Stimulated activated CD8-positive, alpha-beta memory T cell treated with anti-CD3 and anti-CD28 coated beads, Interleukin-12 subunit alpha, Interleukin-12 subunit beta, amount 100 ng/mL, for 1 hour (primary cell): Measurements from ENCODE around the gene DDX11.
"Not testable (repeated sequence)": the region's sequence is repeated elsewhere in the genome, so short reads cannot be mapped to it uniquely, and the experiment has no call there.

Source experiments
- DNase-seq: peaks from one replicate; pipeline ENCODE4 v3.0.0-alpha.2; 2020; ENCODE audit warnings: low read depth

Gene DDX11

GRCh38 chr12:31099434-31099833 lies 25.8 kb downstream of the DDX11 start:
- DNase-seq, result not testable (repeated sequence)

DNA sequence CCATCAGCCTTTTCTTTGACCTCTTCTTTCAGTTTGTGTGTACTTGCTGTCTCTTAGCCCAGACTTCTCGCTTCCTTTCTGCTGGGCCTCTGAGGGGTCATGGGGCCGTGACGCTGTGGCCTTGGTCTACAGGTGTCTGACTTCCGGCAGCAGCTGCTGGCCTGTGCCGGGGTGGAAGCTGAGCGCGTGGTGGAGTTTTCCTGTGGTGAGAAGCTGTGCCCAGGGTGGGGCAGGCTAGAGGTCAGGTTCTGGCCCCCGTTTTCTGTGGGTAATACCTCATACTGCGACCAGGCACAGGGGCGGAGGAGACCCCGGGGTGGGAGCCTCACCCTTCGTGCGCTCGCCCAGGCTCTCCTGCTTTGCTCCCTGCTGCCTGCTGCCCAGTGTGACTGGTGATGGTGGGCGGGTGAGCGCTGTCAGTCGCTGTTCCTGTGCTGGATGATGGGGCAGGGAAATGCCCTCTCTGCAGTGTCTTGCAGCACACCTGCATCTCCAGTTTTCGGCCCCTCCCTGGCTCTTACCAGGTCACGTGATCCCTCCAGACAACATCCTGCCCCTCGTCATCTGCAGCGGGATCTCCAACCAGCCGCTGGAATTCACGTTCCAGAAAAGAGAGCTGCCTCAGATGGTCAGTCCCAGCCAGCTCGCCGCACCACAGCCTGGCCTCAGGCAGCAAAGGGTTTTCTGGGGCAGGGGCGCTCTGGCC lies 27.0 kb downstream of the DDX11 start:
- not testable (repeated sequence) for DNase-seq

DNA sequence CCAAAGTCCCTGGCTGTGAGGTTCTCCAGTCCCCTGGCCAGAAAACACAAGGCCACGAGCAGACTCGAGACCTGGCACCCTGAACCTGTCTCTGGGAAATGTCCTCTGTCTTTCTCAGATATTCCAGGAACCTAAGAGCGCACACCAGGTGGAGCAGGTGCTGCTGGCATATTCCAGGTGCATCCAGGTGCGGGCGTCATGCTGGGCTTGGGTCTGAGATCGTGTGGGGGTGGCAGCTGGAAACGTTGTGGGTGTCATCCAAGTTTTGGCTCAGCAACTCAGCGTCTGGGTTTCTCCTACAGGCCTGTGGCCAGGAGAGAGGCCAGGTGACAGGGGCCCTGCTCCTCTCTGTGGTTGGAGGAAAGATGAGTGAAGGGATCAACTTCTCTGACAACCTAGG lies 28.5 kb downstream of the DDX11 start:
- not testable (repeated sequence) for DNase-seq

GRCh38 chr12:31102596-31102995 lies 28.9 kb downstream of the DDX11 start:
- not testable (repeated sequence) for DNase-seq

DNA sequence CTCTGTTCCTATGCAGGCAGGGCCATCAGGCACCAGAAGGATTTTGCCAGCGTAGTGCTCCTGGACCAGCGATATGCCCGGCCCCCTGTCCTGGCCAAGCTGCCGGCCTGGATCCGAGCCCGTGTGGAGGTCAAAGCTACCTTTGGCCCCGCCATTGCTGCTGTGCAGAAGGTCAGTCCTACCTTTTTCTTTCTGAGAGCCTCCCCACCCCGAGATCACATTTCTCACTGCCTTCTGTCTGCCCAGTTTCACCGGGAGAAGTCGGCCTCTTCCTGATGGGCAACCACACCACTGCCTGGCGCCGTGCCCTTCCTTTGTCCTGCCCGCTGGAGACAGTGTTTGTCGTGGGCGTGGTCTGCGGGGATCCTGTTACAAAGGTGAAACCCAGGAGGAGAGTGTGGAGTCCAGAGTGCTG lies 29.9 kb downstream of the DDX11 start:
- not testable (repeated sequence) for DNase-seq

DNA sequence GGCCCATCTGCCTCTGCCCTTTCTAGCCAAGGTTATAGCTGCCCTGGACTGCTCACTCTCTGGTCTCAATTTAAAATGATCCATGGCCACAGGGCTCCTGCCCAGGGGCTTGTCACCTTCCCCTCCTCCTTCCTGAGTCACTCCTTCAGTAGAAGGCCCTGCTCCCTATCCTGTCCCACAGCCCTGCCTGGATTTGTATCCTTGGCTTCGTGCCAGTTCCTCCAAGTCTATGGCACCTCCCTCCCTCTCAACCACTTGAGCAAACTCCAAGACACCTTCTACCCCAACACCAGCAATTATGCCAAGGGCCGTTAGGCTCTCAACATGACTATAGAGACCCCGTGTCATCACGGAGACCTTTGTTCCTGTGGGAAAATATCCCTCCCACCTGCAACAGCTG lies 30.6 kb downstream of the DDX11 start:
- DNase-seq, result not testable (repeated sequence)

- not testable (repeated sequence) for DNase-seq
These were observed 31.1 kb downstream of the DDX11 start for GRCh38 chr12:31104773-31105172.

DNA sequence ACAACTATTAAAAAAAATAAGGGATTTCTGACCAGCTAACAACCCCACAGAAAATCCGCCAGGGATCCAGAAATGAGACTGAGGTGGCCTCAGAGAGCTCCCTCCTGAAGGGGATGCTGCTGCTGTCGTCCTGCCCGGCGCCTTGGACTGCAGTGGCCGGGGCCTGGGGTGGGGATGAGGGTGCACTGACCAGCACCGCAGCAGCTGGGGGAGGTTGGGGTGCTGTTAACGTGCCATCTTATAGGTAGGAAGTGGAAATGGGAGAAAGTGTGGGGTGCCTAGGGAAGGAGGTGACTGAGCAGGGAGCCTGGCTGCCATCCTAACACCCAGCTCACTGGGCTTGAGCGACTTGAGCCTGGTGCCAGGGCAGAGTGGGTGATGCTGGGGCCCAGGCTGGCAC lies 32.0 kb downstream of the DDX11 start:
- no peak for DNase-seq

DNA sequence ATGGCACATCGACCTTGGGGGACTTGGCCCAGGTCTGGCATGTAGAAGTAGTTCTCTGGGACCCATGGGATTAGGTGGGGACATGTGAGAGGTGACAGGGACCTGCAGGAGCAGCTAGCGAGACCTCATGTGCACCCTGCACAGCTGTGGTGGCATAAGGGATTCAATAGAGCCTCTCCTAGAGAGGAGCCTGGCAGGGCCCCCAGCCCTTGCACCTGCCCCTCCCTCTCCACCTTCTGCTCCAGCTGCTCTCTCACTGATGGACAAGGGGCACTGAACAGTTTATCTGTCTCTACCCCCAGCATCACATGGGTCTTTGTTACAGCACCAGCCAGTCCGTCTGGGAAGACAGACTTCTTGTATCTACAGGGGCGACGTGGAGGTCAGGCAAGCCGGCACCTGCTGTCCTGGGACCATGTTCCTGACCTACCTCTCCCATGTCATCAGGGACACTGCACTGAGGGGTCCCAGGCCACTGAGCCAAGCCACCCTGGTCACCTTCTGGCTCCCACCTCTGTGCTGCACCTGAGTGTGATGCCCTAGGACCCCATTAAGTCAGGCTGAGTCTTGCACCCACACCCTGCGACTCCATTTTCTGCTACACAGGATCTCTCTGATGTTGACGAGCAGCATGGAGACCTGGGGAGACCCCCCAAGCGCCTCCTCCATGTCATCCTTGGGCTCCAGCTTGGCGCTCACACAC lies 32.6 kb downstream of the DDX11 start:
- DNase-seq, result no peak

GRCh38 chr12:31109773-31110172 lies 36.1 kb downstream of the DDX11 start:
- not testable (repeated sequence) for DNase-seq

DNA sequence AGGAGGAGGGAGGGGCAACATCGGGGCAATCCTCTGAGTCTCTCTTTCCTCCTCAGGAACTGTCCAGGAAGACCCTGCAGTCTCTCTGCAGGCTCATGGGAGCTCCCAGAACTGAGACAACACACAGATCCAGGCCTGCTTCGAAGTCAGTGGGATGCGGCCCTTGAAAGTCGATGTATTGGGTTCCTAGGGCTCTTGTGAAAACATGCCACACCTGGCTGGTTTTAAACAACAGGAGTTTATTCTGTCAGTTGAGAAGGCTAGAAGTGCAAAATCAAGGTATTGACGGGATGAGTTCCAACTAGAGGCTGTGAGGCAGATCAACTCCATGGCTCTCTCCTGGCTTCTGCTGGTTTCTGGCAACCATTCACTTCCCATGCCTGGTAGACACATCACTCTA lies 36.6 kb downstream of the DDX11 start:
- DNase-seq, result not testable (repeated sequence)

DNA sequence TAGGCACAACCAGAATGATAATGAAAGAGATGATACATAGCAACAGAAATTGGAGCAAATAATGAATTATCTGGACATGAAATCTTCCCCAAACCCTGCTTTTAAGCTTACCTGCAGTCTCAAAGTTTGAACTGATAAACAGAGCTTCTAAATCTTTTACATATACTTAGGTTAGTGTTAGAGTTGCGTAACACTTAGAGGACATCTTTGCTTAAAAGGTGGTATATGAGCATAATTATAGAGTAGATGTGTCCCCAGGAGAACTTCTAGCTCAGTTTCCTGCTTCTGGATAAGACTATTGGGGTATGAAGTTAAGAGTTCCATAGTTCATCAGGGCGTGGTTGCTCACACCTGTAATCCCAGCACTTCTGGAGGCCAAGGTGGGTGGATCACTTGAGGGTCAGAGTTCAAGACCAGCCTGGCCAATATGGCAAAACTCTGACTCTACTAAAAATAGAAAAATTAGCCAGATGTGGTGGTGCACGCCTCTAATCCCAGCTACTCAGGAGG lies 41.5 kb downstream of the DDX11 start:
- not testable (repeated sequence) for DNase-seq

GRCh38 chr12:31116846-31117202 lies 43.2 kb downstream of the DDX11 start:
- not testable (repeated sequence) for DNase-seq

GRCh38 chr12:31117203-31118011 lies 43.7 kb downstream of the DDX11 start:
- DNase-seq, result peak; percentile 34

GRCh38 chr12:31118347-31119191 lies 44.9 kb downstream of the DDX11 start:
- DNase-seq, result no peak

- no peak for DNase-seq
These were observed 45.6 kb downstream of the DDX11 start for GRCh38 chr12:31119192-31119802.

GRCh38 chr12:31119803-31120211 lies 46.1 kb downstream of the DDX11 start:
- DNase-seq, result no peak

GRCh38 chr12:31120392-31121008 lies 46.8 kb downstream of the DDX11 start:
- no peak for DNase-seq

DNA sequence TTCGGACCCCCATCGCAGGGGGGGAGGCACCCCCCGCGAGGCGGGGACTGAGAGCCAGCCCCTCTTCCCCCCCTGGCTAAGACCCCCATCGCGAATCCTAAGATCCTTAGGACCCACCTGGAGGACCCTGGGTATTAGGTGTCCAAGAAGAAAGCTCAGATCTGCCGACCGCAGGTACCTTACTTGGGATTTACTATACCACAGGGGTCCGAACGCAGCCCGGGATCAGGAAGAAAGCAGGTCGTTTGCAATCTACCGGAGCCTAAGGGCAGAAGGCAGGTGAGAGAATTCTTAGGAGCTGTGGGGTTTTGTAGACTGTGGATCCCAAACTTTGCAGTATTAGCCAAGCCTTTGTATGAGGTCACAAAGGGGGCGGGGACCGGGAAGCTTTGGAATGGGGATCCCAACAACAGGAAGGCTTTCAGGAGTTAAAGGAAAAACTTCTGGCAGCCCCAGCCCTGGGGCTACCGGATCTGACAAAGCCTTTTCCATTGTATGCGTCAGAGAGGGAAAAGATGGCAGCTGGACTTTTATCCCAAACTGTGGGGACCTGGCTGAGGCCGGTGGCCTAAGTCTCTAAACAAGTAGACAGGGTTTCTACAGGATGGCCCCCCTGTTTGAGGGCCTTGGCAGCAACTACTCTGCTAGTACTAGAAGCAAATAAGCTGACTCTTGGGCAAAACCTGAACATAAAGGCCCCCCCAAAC lies 47.5 kb downstream of the DDX11 start:
- not testable (repeated sequence) for DNase-seq

GRCh38 chr12:31122481-31122880 lies 48.8 kb downstream of the DDX11 start:
- no peak for DNase-seq
